ENCODE results near the gene GPATCH1. TPM values are rescaled to one million over a fixed set of nuclear protein-coding genes. Genes with fewer than 3 reads are reported as not detected.
A peak's percentile ranks its signal among the peaks of the same experiment; 100 is the strongest.

The GPATCH1 gene
- total and polyA plus RNA-seq, 4 donors, result 8.3 to 12.5 (median 9.9) TPM

DNA sequence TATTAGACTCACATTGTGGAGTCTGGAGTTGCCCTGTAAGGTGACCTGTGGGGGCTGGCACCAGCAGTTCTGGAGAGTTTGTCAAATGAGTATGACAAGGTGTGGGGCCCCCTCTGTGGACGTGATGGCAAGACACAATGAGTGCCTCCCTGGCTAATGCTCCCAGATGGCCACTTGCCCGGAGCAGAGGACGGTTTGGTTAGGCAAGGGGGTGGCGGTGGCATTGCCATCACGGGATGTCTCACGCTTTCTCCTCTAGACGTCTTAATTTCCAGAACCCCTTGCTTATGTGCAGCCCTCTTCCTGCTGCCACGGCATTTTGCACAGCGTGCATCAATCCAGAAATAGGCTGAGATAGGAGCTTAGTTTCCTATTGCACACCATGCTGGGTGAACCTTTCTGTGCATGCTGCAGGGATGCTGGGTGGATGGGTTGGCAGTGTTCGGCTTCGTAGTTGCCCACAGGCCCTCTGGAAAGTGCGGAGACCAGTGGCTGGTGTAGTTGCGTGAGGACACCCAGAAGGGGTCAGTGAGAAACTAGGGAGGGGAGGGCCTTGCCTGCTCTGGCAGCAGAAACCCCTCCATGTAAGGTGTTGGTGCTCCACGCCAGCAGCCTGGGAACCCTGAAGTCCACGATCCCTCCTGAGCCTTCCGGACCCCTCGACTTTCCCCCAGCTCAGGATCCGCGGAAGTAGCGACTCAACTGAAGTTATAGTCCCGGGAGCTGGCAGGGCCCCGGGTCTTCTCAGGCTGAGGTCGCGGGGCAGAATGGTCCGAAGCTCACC, 95.1 kb downstream of the GPATCH1 start:
- DNase-seq (ENCODE audit: low read depth in 4 of 6, low spot score in 6 of 6), result peak in 1 of 6 donors; percentile 62
- peak overlapping the region; percentile 93 for H3K27ac ChIP-seq (ENCODE audit: low read depth, low read length)
- H3K4me3 ChIP-seq (ENCODE audit: low read depth, low read length), result peak overlapping the region; percentile 79
- no peaks in the 10 kb centered on the region for H3K9me3 ChIP-seq (ENCODE audit: control insufficient read depth, insufficient read depth, low read length)
- peaks cover 31% of the 10 kb centered on the region for H3K4me1 ChIP-seq (ENCODE audit: control insufficient read depth, insufficient read depth, low read length)
- no peaks in the 10 kb centered on the region for H3K27me3 ChIP-seq (ENCODE audit: control insufficient read depth, insufficient read depth, low read length)
- H3K36me3 ChIP-seq (ENCODE audit: control insufficient read depth, insufficient read depth, low read length), result peaks cover 3% of the 10 kb centered on the region
- 12% methylated on average over 25 of the region's 25 CpGs for WGBS (ENCODE audit: insufficient coverage)

DNA sequence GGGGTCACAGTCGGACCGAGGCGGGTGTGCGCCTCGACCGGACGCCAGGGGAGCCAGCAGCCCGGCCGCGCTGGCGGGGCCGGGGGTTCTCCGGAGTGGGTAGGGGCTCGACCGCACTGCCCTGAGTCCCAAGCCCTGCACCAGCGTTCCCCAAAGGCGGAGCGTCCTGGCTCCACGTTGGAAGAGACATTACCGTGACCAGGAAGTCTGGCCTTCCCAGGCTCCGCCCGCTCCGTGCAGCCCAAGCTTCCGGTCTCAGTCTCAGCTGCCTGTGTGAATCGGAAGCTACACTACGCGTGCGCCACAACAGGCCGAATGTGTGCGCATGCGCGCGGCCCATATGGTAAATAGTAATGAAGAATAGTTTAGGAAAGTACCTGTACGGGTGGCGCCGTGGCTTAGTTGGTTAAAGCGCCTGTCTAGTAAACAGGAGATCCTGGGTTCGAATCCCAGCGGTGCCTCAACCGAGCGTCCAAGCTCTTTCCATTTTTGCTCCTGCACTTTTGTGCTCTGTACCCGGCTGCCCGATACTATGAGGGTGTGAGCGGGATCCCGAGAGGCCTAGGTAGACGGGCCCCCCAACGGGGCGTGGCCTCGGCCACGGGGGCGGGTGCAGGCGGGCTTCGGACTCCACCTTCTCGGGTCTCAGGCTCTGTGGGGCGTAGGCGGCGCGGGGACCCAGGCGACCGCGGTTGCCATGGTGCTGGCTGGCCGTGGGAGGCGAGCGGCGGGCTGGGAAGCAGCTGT, 95.9 kb downstream of the GPATCH1 start:
- Histone ChIP-seq H3K27me3 (ENCODE audit: control insufficient read depth, insufficient read depth, low read length) (no peaks in the 10 kb centered on the region), H3K9me3 (ENCODE audit: control insufficient read depth, insufficient read depth, low read length) (no peaks in the 10 kb centered on the region), H3K4me1 (ENCODE audit: control insufficient read depth, insufficient read depth, low read length) (peaks cover 31% of the 10 kb centered on the region), H3K36me3 (ENCODE audit: control insufficient read depth, insufficient read depth, low read length) (peaks cover 3% of the 10 kb centered on the region), H3K27ac (ENCODE audit: low read depth, low read length) (peak overlapping the region; percentile 93), H3K4me3 (ENCODE audit: low read depth, low read length) (peak overlapping the region; percentile 79)
- under 1% methylated on average over 65 of the region's 65 CpGs for WGBS (ENCODE audit: insufficient coverage)
- peak; percentile 94 to 99 (median 98) for DNase-seq (ENCODE audit: low read depth in 4 of 6, low spot score in 6 of 6)

DNA sequence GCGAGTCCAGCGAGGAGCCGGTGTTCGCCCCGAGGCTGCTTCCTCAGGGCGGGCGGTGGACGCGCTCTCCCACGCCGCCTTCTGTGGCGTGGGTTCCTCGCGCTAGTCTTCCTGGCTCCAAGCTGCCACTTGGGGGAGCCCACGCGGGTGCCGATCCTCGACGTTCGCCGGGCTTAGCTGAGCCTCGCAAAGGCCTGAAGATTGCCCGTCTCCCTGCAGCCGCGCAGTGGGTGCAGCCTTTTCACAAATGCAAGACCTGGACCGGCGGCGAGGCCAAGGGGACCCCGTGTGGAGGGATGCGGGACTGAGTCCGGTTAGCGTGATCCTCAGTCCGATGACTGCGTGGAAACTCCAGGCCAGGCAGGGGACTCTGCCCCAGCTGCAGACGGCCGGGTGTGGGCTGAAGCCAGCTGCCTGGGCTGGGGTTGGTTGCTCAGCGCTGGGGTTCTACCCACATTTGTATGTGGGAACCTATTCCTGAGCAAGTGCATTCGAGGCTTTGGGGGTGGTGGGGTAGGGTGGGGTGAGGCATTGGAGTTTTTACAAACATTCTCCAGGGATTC, 96.5 kb downstream of the GPATCH1 start:
- WGBS (ENCODE audit: insufficient coverage), result under 1% methylated on average over 36 of the region's 38 CpGs
- peaks cover 3% of the 10 kb centered on the region for H3K36me3 ChIP-seq (ENCODE audit: control insufficient read depth, insufficient read depth, low read length)
- no peaks in the 10 kb centered on the region for H3K9me3 ChIP-seq (ENCODE audit: control insufficient read depth, insufficient read depth, low read length)
- peak overlapping the region; percentile 93 for H3K27ac ChIP-seq (ENCODE audit: low read depth, low read length)
- H3K27me3 ChIP-seq (ENCODE audit: control insufficient read depth, insufficient read depth, low read length), result no peaks in the 10 kb centered on the region
- DNase-seq (ENCODE audit: low read depth in 4 of 6, low spot score in 6 of 6), result no peak
- peaks cover 31% of the 10 kb centered on the region for H3K4me1 ChIP-seq (ENCODE audit: control insufficient read depth, insufficient read depth, low read length)
- H3K4me3 ChIP-seq (ENCODE audit: low read depth, low read length), result peak overlapping the region; percentile 79

Small RNA genes lying within 50 kb of the gene (small RNA-seq; reads per million reads assigned to genes)
- gene AC008521.1 (ENCODE audit: low replicate concordance) (not detected), gene AC008521.2 (ENCODE audit: low replicate concordance) (not detected)

Other genes starting within 250 kb of the GPATCH1 start
- 1 to 10 TPM in 1 of 2 donors, under 1 TPM in 1; 0.50 to 1.7 TPM for gene SLC7A9, start 211.4 kb upstream of the GPATCH1 start, total RNA-seq
- 1 to 10 TPM; 1.4 to 3.4 TPM for gene SLC7A9, start 211.4 kb upstream of the GPATCH1 start, polyA plus RNA-seq (ENCODE audit: insufficient read length in 2 of 2)
- gene CEP89, start 109.2 kb upstream of the GPATCH1 start, total RNA-seq, result 10 to 100 TPM in 1 of 2 donors, 1 to 10 TPM in 1; 9.0 to 22.8 TPM
- 10 to 100 TPM; 29.8 to 41.8 TPM for gene CEP89, start 109.2 kb upstream of the GPATCH1 start, polyA plus RNA-seq (ENCODE audit: insufficient read length in 2 of 2)
- 1 to 10 TPM; 1.7 to 2.3 TPM for gene FAAP24, start 108.9 kb upstream of the GPATCH1 start, total RNA-seq
- gene FAAP24, start 108.9 kb upstream of the GPATCH1 start, polyA plus RNA-seq (ENCODE audit: insufficient read length in 2 of 2), result 1 to 10 TPM; 2.7 to 3.4 TPM
- gene RHPN2, start 16.3 kb upstream of the GPATCH1 start, total RNA-seq, result 1 to 10 TPM; 3.7 to 10.0 TPM
- gene RHPN2, start 16.3 kb upstream of the GPATCH1 start, polyA plus RNA-seq (ENCODE audit: insufficient read length in 2 of 2), result 10 to 100 TPM in 1 of 2 donors, 1 to 10 TPM in 1; 9.3 to 10.3 TPM
- gene WDR88, start 50.9 kb downstream of the GPATCH1 start, total RNA-seq, result under 1 TPM in 1 of 2 donors, not detected in 1; 0.22 TPM
- gene WDR88, start 50.9 kb downstream of the GPATCH1 start, polyA plus RNA-seq (ENCODE audit: insufficient read length in 2 of 2), result 1 to 10 TPM; 1.0 to 1.4 TPM
- gene LRP3, start 113.1 kb downstream of the GPATCH1 start, total RNA-seq, result 10 to 100 TPM; 35.4 to 44.7 TPM
- 100 to 1,000 TPM; 122 to 130 TPM for gene LRP3, start 113.1 kb downstream of the GPATCH1 start, polyA plus RNA-seq (ENCODE audit: insufficient read length in 2 of 2)
- gene SLC7A10, start 144.7 kb downstream of the GPATCH1 start, total RNA-seq, result 1 to 10 TPM; 3.8 to 5.4 TPM
- gene SLC7A10, start 144.7 kb downstream of the GPATCH1 start, polyA plus RNA-seq (ENCODE audit: insufficient read length in 2 of 2), result 10 to 100 TPM; 34.3 to 43.2 TPM
- 1 to 10 TPM; 5.1 to 6.4 TPM for gene CEBPA, start 221.4 kb downstream of the GPATCH1 start, total RNA-seq
- 1 to 10 TPM; 6.0 to 6.7 TPM for gene CEBPA, start 221.4 kb downstream of the GPATCH1 start, polyA plus RNA-seq (ENCODE audit: insufficient read length in 2 of 2)

Measured in spinal cord (tissue), 10 donors.